NOMO-1 (cell line): ENCODE measurements around the gene ARMC2.

Experiments used
- DNase-seq, 2 experiments: peaks; one replicate each; lab custom pipeline; 2025; ENCODE audit not compliant: unreplicated experiment in 2 of 2; lab: John Stamatoyannopoulos, UW

The ARMC2 gene

DNA sequence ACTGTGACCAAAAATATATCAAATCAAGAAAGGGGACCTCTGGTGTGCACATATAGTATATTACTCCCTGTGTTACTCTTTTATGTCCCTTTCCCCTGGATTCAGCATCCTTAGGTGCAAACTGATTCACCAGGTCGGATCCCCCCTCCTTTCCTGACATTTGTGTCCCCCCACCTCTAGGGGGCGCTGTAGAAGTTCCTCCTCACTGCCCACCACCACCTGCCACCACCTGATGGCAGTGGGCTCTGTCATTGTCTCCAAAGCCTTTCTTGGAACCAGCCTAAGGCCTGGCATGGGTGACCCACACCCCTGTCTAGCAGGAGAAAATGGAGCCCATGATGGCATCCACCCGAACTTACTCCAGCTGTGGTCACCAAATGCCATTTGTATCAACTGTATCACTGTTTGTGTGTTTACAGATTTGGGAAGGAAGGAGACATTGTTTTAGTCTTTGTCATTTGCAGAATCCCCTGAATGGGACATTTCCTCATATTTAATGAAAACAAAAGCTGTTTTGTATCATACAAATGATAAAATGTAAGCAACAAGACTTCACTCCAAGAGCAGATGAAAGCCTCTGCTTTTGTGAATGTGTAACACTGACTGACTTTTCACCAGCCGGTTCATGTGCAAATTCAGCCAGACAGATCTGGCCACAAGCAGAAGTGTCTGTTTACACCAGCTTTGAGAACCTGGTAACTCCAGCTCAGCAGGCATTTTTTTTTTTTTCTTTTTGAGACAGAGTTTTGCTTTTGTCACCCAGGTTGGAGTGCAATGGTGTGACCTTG, 66.2 kb downstream of the ARMC2 start:
- DNase-seq: peak in 1 of 2 experiments; percentile 6

- no peak for DNase-seq
Observed at GRCh38 chr6:108915258-108915657, 67.0 kb downstream of the ARMC2 start.

DNA sequence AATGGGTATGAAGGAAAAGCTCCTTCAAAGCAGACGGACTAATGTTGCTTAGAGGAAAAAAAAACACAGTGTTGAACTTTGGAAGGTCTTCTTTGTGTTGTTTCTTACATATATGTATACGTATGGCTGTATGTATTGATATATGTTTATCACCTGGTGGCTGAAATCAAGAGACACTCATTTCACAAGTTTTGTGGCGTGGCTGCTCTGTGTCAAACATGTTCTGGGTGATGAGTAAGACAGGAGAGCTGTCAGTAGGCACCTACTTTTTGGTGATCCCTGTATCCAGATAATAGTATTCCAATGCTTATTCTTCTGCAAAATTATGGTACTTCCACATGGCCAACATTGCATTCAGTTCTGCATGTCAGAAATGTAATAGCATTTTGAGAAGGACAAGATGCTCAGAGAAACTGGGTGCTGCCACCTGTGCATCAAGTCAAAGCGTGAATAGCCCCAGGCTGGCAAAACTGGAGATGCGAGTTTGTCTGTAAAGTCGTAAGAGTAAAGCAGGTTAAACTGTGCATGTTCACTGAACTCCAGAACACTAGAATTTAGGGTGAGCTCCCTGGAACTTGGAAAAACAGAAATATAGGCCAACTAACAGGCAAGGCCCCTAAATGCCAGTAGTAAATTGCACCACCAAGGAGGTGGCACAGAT, 67.9 kb downstream of the ARMC2 start:
- DNase-seq: no peak

- DNase-seq: no peak
Observed at GRCh38 chr6:108920751-108921150, 72.5 kb downstream of the ARMC2 start.

- peak; percentile 89 to 97 for DNase-seq
Observed at GRCh38 chr6:108921547-108922361, 73.5 kb downstream of the ARMC2 start.

- no peak for DNase-seq
Observed at GRCh38 chr6:108922499-108922898, 74.3 kb downstream of the ARMC2 start.

- DNase-seq: no peak
Observed at GRCh38 chr6:108927927-108928326, 79.7 kb downstream of the ARMC2 start.

- DNase-seq: no peak
Observed at GRCh38 chr6:108928650-108929049, 80.4 kb downstream of the ARMC2 start.

DNA sequence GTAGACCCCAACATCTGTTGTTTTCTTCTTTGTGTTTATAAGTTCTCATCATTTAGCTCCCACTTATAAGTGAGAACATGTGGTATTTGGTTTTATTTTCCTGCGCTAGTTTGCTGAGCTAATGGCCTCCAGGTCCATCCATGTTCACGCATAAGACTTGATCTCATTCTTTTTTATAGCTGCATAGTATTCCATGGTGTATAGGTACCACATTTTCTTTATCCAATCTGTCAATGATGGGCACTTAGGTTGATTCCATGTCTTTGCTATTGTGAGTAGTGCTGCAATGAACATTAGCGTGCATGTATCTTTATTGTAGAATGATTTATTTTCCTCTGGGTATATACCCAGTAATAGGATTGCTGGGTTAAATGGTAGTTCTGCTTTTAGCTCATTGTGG, 82.9 kb downstream of the ARMC2 start:
- DNase-seq: peak in 1 of 2 experiments; percentile 18

GRCh38 chr6:108937170-108937569, 88.9 kb downstream of the ARMC2 start:
- DNase-seq: no peak

DNA sequence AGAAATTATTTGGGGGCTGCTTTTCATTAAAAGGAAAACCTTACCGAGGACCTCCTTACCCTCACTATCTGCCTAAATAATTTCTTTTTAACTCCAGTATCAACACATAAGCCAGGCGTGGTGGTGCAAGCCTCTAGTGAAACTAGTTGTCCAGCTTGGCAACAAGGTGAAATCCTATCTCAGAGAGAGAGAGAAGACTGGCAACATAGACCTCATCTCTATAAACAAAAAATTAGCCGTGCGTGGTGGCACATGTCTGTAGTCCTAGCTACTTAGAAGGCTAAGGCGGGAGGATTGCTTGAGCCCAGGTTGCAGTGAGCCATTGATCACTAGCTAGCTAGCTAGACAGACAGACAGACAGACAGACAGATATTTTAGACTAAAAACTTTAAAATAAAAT, 92.5 kb downstream of the ARMC2 start:
- DNase-seq: no peak

GRCh38 chr6:108941281-108941680, 93.1 kb downstream of the ARMC2 start:
- DNase-seq: no peak

DNA sequence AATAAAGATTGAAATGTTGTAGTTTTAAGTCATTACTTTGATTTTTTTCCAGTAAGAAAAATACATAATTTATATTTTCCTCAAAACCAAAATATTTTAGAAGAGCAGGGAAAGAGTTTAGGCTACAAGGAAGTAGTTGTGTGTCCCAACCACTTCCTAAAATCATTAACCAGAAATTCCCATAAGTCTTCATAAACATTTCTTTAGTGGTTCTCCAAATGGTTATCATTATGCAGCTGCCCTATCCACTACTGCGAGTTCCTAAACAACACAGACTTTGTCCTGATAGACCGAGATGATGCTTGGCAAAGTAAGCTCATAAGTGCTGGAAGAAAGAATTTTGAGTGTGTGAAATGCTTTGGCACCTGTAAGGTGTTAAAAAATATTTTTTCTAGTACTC, 93.6 kb downstream of the ARMC2 start:
- no peak for DNase-seq

DNA sequence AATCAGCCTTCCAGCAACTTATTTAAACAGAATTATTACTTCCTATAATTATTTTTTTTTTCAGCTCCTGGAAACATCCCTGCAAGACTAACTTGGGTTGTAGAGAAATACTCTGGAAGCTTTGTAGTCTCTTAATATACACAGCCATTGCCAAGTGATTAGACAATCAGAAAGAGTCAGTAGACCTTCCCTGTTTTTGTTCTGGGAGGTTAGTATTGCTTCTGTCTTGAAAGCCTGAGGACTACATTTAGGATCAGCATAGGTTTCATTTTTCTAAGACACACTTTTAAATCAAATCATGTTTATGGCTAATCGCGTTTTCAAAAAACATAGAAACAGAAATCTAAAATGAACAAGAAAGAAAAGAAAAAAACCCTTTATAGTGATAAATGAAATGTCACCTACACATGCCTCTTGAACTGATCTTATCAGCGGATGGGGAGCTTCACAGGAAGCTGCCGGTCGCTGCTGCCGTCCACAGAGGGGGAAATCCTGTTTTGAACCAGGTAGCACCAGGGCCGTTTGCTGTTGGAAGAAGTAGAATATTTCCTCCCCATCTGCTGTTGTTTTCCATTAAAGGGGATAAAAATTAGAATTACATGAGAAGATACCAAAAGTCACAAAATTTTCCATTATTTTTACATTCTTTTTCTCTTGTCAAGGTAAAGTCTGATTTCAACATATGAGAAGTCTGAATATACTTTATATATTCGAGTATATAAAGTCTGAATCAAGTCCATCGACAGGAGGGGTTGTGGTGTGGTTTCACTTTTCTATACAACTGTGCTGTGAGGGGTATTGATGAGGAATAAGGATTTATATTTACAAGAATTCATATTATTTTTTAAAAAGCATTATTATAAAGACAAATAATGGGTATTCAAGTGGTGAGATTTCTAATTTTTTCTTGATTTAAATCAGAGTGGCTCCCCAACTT, 94.6 kb downstream of the ARMC2 start:
- no peak for DNase-seq

DNA sequence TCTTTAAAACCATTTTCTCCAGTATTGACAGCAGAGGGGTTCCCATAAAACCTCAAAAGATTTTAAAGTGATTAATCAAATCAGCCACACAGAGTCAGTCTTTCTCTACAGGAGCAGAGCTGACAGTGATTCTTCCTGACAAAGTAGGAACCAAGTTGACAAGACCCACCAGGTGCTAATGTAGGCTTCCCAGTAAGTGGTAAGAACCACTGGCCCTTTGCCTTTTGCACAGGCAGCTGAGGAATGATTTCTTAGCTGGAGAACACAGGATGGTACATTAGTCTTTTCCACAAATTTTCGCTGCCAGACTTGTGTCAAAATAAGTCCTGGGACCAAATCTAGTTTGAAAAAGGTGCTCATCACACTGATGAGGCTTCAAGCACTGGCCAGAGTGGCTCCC, 95.8 kb downstream of the ARMC2 start:
- no peak for DNase-seq

GRCh38 chr6:108944707-108945680, 96.8 kb downstream of the ARMC2 start:
- no peak for DNase-seq

GRCh38 chr6:108945681-108946159, 97.5 kb downstream of the ARMC2 start:
- DNase-seq: no peak

GRCh38 chr6:108946695-108947094, 98.5 kb downstream of the ARMC2 start:
- DNase-seq: no peak
